ENCODE results near the gene HSPA12B. TPM values are rescaled to one million over a fixed set of nuclear protein-coding genes. Genes with fewer than 3 reads are reported as not detected.

The HSPA12B gene
- total and polyA plus RNA-seq, 8 donors = 0.55 to 6.0 (median 1.7) TPM

GRCh38 chr20:3801846-3802245, 69.4 kb downstream of the HSPA12B start:
- WGBS, 2 donors = 97 to 98% methylated on average over 13 of the region's 13 CpGs
- H3K4me3 ChIP-seq = no peak overlapping the region
- ATAC-seq (no peak), FAIRE-seq (no peak), DNase-seq (peak in 1 of 6 donors; percentile 26)
- intact Hi-C loops (cut with DNase I) = no loop called here
- H3K27me3 ChIP-seq = no peaks in the 10 kb centered on the region
- no peak overlapping the region for H3K27ac ChIP-seq
- H3K9me3 ChIP-seq = no peaks in the 10 kb centered on the region
- no peaks in the 10 kb centered on the region for H3K36me3 ChIP-seq
- TF ChIP-seq CTCF (IDR thresholded peaks at IDR 0.05) = no peak
- peaks cover 6 to 17% (median 12%) of the 10 kb centered on the region in 3 donors for H3K4me1 ChIP-seq

Other genes with a start within 250 kb of the HSPA12B start
- gene GFRA4, start 69.3 kb upstream of the HSPA12B start, total RNA-seq = not detected
- gene GFRA4, start 69.3 kb upstream of the HSPA12B start, polyA plus RNA-seq = not detected
- 1 to 10 TPM in 3 of 6 donors, under 1 TPM in 3; 0.67 to 5.7 (median 1.8) TPM for gene ADAM33, start 50.7 kb upstream of the HSPA12B start, total RNA-seq
- gene ADAM33, start 50.7 kb upstream of the HSPA12B start, polyA plus RNA-seq = 10 to 100 TPM; 17.3 to 20.9 TPM
- gene SIGLEC1, start 20.1 kb upstream of the HSPA12B start, total RNA-seq = 1 to 10 TPM in 3 of 6 donors, under 1 TPM in 3; 0.09 to 3.7 (median 1.6) TPM
- 1 to 10 TPM; 1.0 to 2.5 TPM for gene SIGLEC1, start 20.1 kb upstream of the HSPA12B start, polyA plus RNA-seq
- 10 to 100 TPM in 3 of 6 donors, 1 to 10 TPM in 3; 5.0 to 13.0 (median 10.0) TPM for gene ADISSP, start 35.1 kb downstream of the HSPA12B start, total RNA-seq
- gene ADISSP, start 35.1 kb downstream of the HSPA12B start, polyA plus RNA-seq = 10 to 100 TPM; 14.2 to 16.0 TPM
- gene SPEF1, start 48.8 kb downstream of the HSPA12B start, total RNA-seq = under 1 TPM; 0.20 to 0.55 (median 0.40) TPM
- gene SPEF1, start 48.8 kb downstream of the HSPA12B start, polyA plus RNA-seq = 1 to 10 TPM; 1.7 TPM
- gene CENPB, start 54.1 kb downstream of the HSPA12B start, total RNA-seq = 10 to 100 TPM; 30.2 to 46.5 (median 39.3) TPM
- 10 to 100 TPM; 34.0 to 44.2 TPM for gene CENPB, start 54.1 kb downstream of the HSPA12B start, polyA plus RNA-seq
- gene CDC25B, start 63.6 kb downstream of the HSPA12B start, total RNA-seq = 10 to 100 TPM in 2 of 6 donors, 1 to 10 TPM in 4; 3.7 to 13.5 (median 5.0) TPM
- gene CDC25B, start 63.6 kb downstream of the HSPA12B start, polyA plus RNA-seq = 10 to 100 TPM; 24.4 to 28.8 TPM
- gene AP5S1, start 87.9 kb downstream of the HSPA12B start, total RNA-seq = 1 to 10 TPM; 4.7 to 7.9 (median 6.8) TPM
- 1 to 10 TPM; 5.4 to 7.3 TPM for gene AP5S1, start 87.9 kb downstream of the HSPA12B start, polyA plus RNA-seq
- gene MAVS, start 114.1 kb downstream of the HSPA12B start, total RNA-seq = 10 to 100 TPM; 17.2 to 25.1 (median 21.6) TPM
- 10 to 100 TPM in 1 of 2 donors, 1 to 10 TPM in 1; 9.5 to 20.5 TPM for gene MAVS, start 114.1 kb downstream of the HSPA12B start, polyA plus RNA-seq
- gene PANK2, start 156.7 kb downstream of the HSPA12B start, total RNA-seq = 10 to 100 TPM; 10.1 to 18.0 (median 12.5) TPM
- gene PANK2, start 156.7 kb downstream of the HSPA12B start, polyA plus RNA-seq = 10 to 100 TPM; 14.6 to 23.4 TPM

Measured in pancreas (tissue), 10 donors.